Activated CD8-positive, alpha-beta memory T cell treated with anti-CD3 and anti-CD28 coated beads for 48 hours (primary cell): Measurements from ENCODE around the gene FBL.
"Not testable (repeated sequence)": the region's sequence is repeated elsewhere in the genome, so short reads cannot be mapped to it uniquely, and the experiment has no call there.

ENCODE experiments used
- DNase-seq, 3 experiments: peaks; one replicate each; pipeline ENCODE4 v3.0.0-alpha.2; 2020; ENCODE audit warnings: low read depth in 2 of 3, low spot score in 2 of 3

Gene FBL

DNA sequence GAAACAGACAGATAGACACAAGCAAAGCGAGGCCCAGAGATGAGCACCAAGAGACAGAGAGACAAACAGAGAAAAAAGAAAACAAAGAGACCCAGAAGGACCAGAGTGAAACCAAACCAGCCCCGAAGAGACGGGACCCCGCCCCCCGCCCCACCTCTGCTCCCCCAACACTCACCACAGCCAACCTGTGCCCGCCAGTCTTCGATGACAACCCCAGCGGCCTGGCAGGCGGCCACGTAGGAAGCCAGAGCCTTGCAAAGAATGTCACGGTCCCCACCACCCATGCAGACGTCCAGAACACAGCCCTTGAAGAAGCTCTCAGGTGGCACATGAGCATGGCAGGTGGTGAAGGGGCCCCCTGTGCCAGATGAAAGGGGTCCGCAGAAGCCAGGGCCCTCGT lies 31.3 kb upstream of the FBL start:
- not testable (repeated sequence) for DNase-seq

DNA sequence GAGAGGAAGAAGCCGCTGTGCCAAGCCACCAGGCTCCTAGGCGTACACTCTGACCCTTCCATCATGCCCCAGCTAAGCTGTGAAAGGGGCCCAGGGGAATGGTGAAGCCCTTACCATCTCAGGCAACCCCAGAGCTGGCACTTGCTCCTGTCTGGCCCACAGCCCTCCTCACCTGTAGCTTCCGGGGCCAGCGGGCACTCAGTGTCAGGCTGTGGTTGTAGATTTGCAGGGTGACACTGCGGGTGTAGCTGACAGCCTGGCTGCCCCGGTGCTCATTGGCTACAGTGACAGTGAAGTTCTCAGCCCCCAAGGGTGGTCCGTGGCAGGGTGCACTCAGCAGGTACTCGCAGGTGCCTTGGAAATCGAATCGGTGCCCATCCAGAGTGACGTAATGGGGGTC lies 30.3 kb upstream of the FBL start:
- not testable (repeated sequence) for DNase-seq

GRCh38 chr19:39875401-39875864 lies 29.3 kb upstream of the FBL start:
- DNase-seq, result not testable (repeated sequence)

GRCh38 chr19:39874404-39874803 lies 28.2 kb upstream of the FBL start:
- no peak for DNase-seq

- DNase-seq, result no peak
Measured at GRCh38 chr19:39873385-39873784, 27.2 kb upstream of the FBL start.

DNA sequence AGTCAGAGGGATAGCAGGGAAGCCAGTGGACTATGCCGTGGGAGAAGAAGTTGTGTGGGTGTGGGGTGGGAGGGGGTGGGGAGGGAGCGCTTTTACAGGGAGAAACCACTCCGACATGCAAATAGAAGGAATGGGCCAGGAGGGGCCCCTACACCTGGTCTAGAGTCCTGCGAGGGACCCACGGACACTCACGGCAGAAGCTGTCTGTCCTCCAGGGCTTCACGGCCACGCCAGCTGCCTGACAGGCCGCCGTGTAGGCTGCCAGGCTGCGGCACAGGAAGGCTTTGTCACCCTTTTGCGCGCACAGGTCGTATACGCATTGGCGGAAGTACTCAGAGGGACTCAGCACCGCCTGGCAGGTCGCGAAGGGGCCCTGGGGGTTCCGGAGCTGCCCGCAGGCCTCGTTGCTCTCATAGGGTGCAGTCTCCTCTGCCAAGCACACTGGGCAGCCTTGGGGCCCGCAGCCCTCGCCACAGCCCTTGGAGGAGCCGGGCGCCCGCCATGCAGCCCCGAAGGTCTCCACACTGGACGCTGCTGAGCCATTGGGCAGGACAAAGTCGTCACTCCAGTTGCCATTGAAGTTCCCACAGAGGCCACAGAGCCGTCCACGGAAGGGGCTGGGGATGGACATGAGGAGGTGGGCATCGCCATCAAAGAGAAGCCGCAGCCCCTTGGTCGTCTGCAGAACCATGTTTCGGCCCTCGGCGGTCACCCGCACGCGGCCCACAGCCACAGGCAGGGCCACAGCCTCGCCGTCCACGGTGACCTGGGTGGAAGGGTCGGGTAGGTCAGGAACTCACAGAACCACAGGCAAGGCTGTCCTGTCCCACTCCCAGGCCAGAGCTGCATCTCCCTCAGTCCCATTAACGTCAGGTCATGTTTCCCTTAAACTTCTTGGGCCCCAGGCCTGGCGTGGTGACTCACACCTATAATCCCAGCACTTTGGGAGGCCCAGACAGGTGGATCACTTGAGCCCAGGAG lies 26.0 kb upstream of the FBL start:
- DNase-seq, result no peak

DNA sequence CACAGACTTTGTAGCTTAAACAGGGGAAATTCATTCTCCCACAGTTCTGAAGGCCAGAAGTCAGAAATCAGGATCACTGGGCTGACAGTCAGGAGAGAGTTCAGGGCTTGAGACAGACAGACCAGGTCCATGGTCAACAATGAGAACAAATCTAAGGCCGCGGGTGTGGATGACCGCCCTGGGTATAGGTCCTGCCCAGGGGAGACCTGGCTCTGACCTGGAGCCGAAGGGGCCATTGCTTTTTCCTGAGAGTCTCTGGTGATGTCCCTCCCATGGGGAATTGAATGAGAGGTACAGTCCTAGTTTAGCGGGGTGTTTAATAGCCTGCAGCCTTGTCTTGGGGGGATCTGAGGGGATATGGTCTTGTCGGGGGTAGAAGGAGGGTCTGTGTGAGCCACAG lies 25.2 kb upstream of the FBL start:
- DNase-seq, result no peak

GRCh38 chr19:39870171-39870971 lies 24.2 kb upstream of the FBL start:
- no peak for DNase-seq

DNA sequence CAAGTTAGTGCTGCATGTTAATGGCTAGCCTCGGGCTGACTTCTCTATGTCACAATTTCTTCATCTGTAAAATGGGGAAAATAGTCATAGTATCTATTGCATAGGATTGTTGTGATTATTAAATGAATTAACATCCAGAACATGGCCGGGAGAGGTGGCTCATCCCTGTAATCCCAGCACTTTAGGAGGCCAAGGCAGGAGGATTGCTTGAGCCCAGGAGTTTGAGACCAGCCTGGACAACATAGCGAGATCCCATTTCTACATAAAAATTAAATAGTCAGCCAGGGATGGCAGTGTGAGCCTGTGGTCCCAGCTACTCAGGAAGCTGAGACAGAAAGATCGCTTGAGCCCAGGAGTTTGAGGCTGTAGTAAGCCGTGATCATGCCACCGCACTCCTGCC lies 21.8 kb upstream of the FBL start:
- DNase-seq, result no peak

- DNase-seq, result no peak
Measured at GRCh38 chr19:39867133-39867532, 21.0 kb upstream of the FBL start.

GRCh38 chr19:39865953-39866352 lies 19.8 kb upstream of the FBL start:
- DNase-seq, result no peak

DNA sequence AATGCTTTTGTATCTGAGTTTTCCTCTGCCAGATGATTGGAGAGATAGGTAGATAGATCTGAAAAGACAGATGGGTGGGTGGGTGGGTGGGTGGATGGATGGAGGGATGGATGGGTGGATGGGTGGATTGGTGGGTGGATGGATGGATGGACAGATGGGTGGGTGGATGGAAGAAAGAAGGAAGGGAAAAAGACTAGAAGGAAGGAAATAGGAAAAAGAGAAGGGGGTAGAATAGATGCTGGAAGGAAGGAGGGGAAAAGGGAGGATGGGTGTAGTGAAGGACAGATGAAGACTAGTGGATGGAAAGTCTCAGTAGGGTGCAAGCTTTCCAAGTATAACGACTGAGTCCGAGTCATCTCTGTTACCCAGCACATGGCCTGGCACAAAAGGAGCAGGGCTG lies 19.0 kb upstream of the FBL start:
- DNase-seq, result no peak

GRCh38 chr19:39864118-39864517 lies 17.9 kb upstream of the FBL start:
- no peak for DNase-seq

GRCh38 chr19:39858541-39858940 lies 12.4 kb upstream of the FBL start:
- DNase-seq, result no peak

GRCh38 chr19:39852882-39853281 lies 6.7 kb upstream of the FBL start:
- DNase-seq, result no peak

- DNase-seq, result no peak
Measured at GRCh38 chr19:39850892-39851291, 4.7 kb upstream of the FBL start.

GRCh38 chr19:39848392-39848791 lies 2.2 kb upstream of the FBL start:
- no peak for DNase-seq

GRCh38 chr19:39847525-39847924 lies 1.3 kb upstream of the FBL start:
- no peak for DNase-seq

DNA sequence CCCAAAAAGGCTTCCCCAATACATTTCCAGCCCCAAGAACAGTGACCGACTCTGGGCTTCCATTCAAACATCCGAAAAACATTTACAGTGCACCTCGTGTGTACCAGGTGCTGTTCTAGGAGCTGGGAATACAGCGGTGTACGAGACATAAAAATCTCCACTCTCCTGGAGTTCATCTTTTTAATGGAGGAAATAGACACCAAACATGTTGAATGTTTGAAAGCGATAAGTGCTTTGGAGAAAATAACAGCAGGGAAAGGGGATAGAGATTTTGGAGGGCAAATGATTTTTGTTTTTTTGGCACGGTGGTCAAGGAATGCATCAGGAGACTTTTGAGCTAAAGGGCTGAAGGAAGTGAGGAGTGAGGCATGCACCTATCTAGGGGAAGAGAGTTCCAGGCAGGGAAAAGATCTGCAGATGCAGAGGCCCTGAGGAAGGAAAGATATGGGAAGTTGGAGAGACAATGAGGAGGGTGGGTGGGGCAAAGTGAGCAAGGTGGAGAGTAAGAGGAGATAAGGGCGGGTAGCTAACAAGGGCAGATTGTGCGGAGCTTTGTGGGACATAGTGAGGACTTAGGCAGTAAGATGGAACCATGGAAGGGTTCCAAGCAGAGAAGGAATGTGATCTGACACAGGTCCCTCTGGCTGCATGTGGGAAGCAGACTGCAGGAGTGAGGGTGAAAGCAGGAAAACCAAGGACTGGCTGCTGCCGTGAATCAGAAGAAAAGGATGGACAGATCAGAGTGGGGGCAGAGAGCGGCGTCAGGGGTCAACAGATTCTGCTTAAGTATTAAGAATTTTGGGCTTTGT lies 703 bp upstream of the FBL start:
- no peak for DNase-seq

DNA sequence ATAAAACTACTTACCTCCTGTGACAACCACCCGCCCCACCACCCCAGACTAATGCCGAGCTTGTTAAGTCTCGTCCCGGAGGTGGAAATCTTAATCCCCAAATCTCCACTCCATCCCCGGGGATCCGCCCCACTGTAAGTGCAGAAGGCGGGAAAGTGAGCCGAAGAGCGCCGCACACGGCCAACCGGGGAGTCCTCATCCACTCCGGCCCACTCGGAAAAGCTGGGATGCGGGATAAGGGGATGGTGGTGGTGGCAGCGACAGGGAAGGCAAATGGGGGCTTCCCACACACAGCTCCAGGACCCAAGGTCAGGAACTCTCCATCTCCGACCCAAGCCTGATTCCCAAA lies 621 bp downstream of the FBL start:
- no peak for DNase-seq

DNA sequence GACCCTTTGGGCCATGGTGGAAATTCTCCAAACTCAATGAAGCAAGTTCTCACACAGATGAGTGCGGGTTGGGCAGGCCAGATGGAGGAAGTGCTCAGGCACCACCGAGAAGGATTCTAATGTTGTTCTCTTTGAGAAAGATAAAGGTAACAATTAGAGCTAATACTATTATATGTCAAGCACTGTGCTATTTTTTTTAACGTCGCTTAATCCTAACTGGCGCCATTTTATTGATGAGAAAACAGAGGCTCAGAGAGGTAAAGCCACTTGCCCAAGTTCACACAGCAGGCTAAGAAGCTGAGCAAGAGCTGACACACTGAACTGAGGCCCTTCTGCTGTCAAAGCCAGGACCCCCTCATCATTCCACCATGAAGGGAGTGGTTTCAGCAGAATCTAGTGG lies 1.0 kb downstream of the FBL start:
- DNase-seq, result no peak
